SK-N-SH treated with all-trans-retinoic acid at 6 μM for 48 hours (cell line): ENCODE results near the gene PWWP2B.

Source experiments
- ATAC-seq: fragments of 200-7000 bp; cut with Tn5 transposase; 3 replicates; pipeline ENCODE4 v1.9.1; 2020; ENCODE audit warnings: mild to moderate bottlenecking, moderate library complexity
- ARNTL ChIP-seq: fragments of 450-650 bp; formaldehyde crosslinking; IDR thresholded peaks from 2 replicates; pipeline ENCODE4 v1.5.0; 2020; ENCODE audit warnings: low read depth, mild to moderate bottlenecking, moderate library complexity, borderline replicate concordance
- BACH2 ChIP-seq: fragments of 250-450 bp; sonication (Bioruptor Pico); IDR thresholded peaks from 2 replicates; pipeline ENCODE4 v1.9.0; 2021; ENCODE audit warnings: mild to moderate bottlenecking, borderline replicate concordance
- CSDC2 ChIP-seq: fragments of 250-450 bp; sonication (Bioruptor Pico); IDR thresholded peaks from 2 replicates; pipeline ENCODE4 v1.5.0; 2020; ENCODE audit warnings: mild to moderate bottlenecking, moderate library complexity
- CSRNP3 ChIP-seq: fragments of 250-450 bp; sonication (Bioruptor Pico); IDR thresholded peaks from 2 replicates; pipeline ENCODE4 v1.5.1; 2021; ENCODE audit warnings: mild to moderate bottlenecking, moderate library complexity
- ESRRG ChIP-seq: fragments of 250-450 bp; sonication (Bioruptor Pico); IDR thresholded peaks from 2 replicates; pipeline ENCODE4 v1.6.1; 2021; ENCODE audit warnings: mild to moderate bottlenecking
- GLIS3 ChIP-seq: fragments of 250-450 bp; sonication (Bioruptor Pico); IDR thresholded peaks from 2 replicates; pipeline ENCODE4 v1.5.0; 2020; ENCODE audit warnings: mild to moderate bottlenecking, moderate library complexity
- ISL1 ChIP-seq: fragments of 250-450 bp; sonication (Bioruptor Pico); IDR thresholded peaks from 2 replicates; pipeline ENCODE4 v2.1.2; 2022; ENCODE audit warnings: mild to moderate bottlenecking, moderate library complexity
- OSR1 ChIP-seq: fragments of 250-450 bp; sonication (Bioruptor Pico); IDR thresholded peaks from 2 replicates; pipeline ENCODE4 v1.8.0; 2022; ENCODE audit warnings: moderate library complexity, mild to moderate bottlenecking, inconsistent platforms
- PATZ1 ChIP-seq: fragments of 250-450 bp; sonication (Bioruptor Pico); IDR thresholded peaks from 2 replicates; pipeline ENCODE4 v1.8.0; 2020; ENCODE audit warnings: mild to moderate bottlenecking, moderate library complexity, borderline replicate concordance
- POU6F1 ChIP-seq: fragments of 250-450 bp; sonication (Bioruptor Pico); IDR thresholded peaks from 2 replicates; pipeline ENCODE4 v1.8.0; 2021; ENCODE audit warnings: low read depth, mild to moderate bottlenecking, moderate library complexity, borderline replicate concordance
- RARB ChIP-seq: fragments of 250-450 bp; sonication (Bioruptor Pico); IDR thresholded peaks from 2 replicates; pipeline ENCODE4 v1.8.0; 2021; ENCODE audit warnings: mild to moderate bottlenecking, moderate library complexity
- SNAI2 ChIP-seq: fragments of 250-450 bp; sonication (Bioruptor Pico); IDR thresholded peaks from 2 replicates; pipeline ENCODE4 v1.5.0; 2020; ENCODE audit warnings: mild to moderate bottlenecking, moderate library complexity
- TCF4 ChIP-seq: fragments of 250-450 bp; sonication (Bioruptor Pico); IDR thresholded peaks from 2 replicates; pipeline ENCODE4 v1.8.0; 2021; ENCODE audit warnings: mild to moderate bottlenecking, moderate library complexity, borderline replicate concordance
- TOX ChIP-seq: fragments of 250-450 bp; sonication (Bioruptor Pico); IDR thresholded peaks from 2 replicates; pipeline ENCODE4 v1.8.0; 2021; ENCODE audit warnings: mild to moderate bottlenecking, moderate library complexity, borderline replicate concordance
- TSHZ2 ChIP-seq: fragments of 250-450 bp; sonication (Bioruptor Pico); IDR thresholded peaks from 2 replicates; pipeline ENCODE4 v1.5.0; 2020; ENCODE audit warnings: mild to moderate bottlenecking, moderate library complexity
- ZFP3 ChIP-seq: fragments of 250-450 bp; sonication (Bioruptor Pico); IDR thresholded peaks from 2 replicates; pipeline ENCODE4 v1.5.0; 2020; ENCODE audit warnings: mild to moderate bottlenecking, moderate library complexity
- ZFP30 ChIP-seq: fragments of 450-650 bp; formaldehyde crosslinking; IDR thresholded peaks from 2 replicates; pipeline ENCODE4 v1.5.0; 2022; ENCODE audit warnings: mild to moderate bottlenecking, moderate library complexity
- ZNF565 ChIP-seq: fragments of 450-650 bp; formaldehyde crosslinking; conservative IDR thresholded peaks from 2 replicates; pipeline ENCODE4 v1.5.0; 2020; ENCODE audit warnings: low read depth, mild to moderate bottlenecking, moderate library complexity
- ZNF70 ChIP-seq: fragments of 450-650 bp; formaldehyde crosslinking; IDR thresholded peaks from 2 replicates; pipeline ENCODE4 v1.5.0; 2020; ENCODE audit warnings: mild to moderate bottlenecking, moderate library complexity
- ZNF8 ChIP-seq: fragments of 450-650 bp; formaldehyde crosslinking; IDR thresholded peaks from 2 replicates; pipeline ENCODE4 v1.5.0; 2020; ENCODE audit warnings: mild to moderate bottlenecking, moderate library complexity

PWWP2B gene

GRCh38 chr10:132422903-132423825 is 26.2 kb downstream of the PWWP2B start:
- no peak for ATAC-seq
- TF ChIP-seq ISL1 (CRISPR knock-in tag), result no peak
- TF ChIP-seq CSRNP3 (CRISPR knock-in tag), result no peak
- TF ChIP-seq TOX, result no peak
- TF ChIP-seq POU6F1 (CRISPR knock-in tag), result no peak
- TF ChIP-seq TSHZ2 (CRISPR knock-in tag), result no peak
- no peak for TF ChIP-seq ESRRG
- TF ChIP-seq ZNF70 (CRISPR knock-in tag), result no peak
- TF ChIP-seq CSDC2 (CRISPR knock-in tag), result no peak
- TF ChIP-seq GLIS3 (CRISPR knock-in tag), result no peak
- no peak for TF ChIP-seq ZFP3
- no peak for TF ChIP-seq SNAI2 (CRISPR knock-in tag)

- no peak for TF ChIP-seq ARNTL (CRISPR knock-in tag)
- no peak for TF ChIP-seq TOX
- no peak for TF ChIP-seq POU6F1 (CRISPR knock-in tag)
- TF ChIP-seq ZNF565 (CRISPR knock-in tag), result no peak
- no peak for TF ChIP-seq TSHZ2 (CRISPR knock-in tag)
- TF ChIP-seq CSRNP3 (CRISPR knock-in tag), result no peak
- TF ChIP-seq SNAI2 (CRISPR knock-in tag), result no peak
- no peak for TF ChIP-seq BACH2 (CRISPR knock-in tag)
- no peak for TF ChIP-seq TCF4 (CRISPR knock-in tag)
- TF ChIP-seq ZNF70 (CRISPR knock-in tag), result no peak
- no peak for TF ChIP-seq ESRRG
- no peak for TF ChIP-seq ZFP3
- no peak for TF ChIP-seq PATZ1
- no peak for TF ChIP-seq OSR1 (CRISPR knock-in tag)
- no peak for TF ChIP-seq ZNF8 (CRISPR knock-in tag)
- TF ChIP-seq ISL1 (CRISPR knock-in tag), result no peak
- no peak for TF ChIP-seq ZFP30 (CRISPR knock-in tag)
- no peak for TF ChIP-seq RARB (CRISPR knock-in tag)
- no peak for ATAC-seq
Observed at GRCh38 chr10:132423966-132424861, 27.2 kb downstream of the PWWP2B start.
